ELR (cell line): ENCODE data around the gene HBQ1.
A peak's percentile ranks its signal among the peaks of the same experiment; 100 is the strongest.
"Not testable (repeated sequence)": the region's sequence is repeated elsewhere in the genome, so short reads cannot be mapped to it uniquely, and the experiment has no call there.

Experiments
- DNase-seq: peaks from one replicate; pipeline ENCODE4 v3.0.0-alpha.2; 2015; ENCODE audit warnings: low read depth

The HBQ1 gene

DNA sequence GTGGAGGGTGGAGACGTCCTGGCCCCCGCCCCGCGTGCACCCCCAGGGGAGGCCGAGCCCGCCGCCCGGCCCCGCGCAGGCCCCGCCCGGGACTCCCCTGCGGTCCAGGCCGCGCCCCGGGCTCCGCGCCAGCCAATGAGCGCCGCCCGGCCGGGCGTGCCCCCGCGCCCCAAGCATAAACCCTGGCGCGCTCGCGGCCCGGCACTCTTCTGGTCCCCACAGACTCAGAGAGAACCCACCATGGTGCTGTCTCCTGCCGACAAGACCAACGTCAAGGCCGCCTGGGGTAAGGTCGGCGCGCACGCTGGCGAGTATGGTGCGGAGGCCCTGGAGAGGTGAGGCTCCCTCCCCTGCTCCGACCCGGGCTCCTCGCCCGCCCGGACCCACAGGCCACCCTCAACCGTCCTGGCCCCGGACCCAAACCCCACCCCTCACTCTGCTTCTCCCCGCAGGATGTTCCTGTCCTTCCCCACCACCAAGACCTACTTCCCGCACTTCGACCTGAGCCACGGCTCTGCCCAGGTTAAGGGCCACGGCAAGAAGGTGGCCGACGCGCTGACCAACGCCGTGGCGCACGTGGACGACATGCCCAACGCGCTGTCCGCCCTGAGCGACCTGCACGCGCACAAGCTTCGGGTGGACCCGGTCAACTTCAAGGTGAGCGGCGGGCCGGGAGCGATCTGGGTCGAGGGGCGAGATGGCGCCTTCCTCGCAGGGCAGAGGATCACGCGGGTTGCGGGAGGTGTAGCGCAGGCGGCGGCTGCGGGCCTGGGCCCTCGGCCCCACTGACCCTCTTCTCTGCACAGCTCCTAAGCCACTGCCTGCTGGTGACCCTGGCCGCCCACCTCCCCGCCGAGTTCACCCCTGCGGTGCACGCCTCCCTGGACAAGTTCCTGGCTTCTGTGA lies 3.5 kb upstream of the HBQ1 start, which contains the start of gene HBA1:
TSS of gene HBA1 (plus strand) at position 204 of the 906 bp plus-strand sequence. CDS start at position 241, 37 bp downstream.
- DNase-seq, result not testable (repeated sequence)

DNA sequence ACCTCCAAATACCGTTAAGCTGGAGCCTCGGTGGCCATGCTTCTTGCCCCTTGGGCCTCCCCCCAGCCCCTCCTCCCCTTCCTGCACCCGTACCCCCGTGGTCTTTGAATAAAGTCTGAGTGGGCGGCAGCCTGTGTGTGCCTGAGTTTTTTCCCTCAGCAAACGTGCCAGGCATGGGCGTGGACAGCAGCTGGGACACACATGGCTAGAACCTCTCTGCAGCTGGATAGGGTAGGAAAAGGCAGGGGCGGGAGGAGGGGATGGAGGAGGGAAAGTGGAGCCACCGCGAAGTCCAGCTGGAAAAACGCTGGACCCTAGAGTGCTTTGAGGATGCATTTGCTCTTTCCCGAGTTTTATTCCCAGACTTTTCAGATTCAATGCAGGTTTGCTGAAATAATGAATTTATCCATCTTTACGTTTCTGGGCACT lies 2.9 kb upstream of the HBQ1 start:
- DNase-seq, result no peak

DNA sequence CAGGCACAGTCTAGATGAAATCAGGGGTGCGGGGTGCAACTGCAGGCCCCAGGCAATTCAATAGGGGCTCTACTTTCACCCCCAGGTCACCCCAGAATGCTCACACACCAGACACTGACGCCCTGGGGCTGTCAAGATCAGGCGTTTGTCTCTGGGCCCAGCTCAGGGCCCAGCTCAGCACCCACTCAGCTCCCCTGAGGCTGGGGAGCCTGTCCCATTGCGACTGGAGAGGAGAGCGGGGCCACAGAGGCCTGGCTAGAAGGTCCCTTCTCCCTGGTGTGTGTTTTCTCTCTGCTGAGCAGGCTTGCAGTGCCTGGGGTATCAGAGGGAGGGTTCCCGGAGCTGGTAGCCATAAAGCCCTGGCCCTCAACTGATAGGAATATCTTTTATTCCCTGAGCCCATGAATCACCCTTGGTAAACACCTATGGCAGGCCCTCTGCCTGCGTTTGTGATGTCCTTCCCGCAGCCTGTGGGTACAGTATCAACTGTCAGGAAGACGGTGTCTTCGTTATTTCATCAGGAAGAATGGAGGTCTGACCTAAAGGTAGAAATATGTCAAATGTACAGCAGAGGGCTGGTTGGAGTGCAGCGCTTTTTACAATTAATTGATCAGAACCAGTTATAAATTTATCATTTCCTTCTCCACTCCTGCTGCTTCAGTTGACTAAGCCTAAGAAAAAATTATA lies 2.1 kb upstream of the HBQ1 start:
- no peak for DNase-seq

DNA sequence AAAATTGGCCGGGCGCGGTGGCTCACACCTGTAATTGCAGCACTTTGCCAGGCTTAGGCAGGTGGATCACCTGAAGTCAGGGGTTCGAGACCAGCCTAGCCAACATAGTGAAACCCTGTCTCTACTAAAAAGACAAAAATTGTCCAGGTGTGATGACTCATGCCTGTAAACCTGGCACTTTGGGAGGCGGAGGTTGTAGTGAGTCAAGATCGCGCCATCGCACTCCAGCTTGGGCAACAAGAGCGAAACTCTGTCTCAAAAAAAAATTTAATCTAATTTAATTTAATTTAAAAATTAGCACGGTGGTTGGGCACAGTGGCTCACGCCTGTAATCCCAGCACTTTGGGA lies 1.6 kb upstream of the HBQ1 start:
- no peak for DNase-seq

DNA sequence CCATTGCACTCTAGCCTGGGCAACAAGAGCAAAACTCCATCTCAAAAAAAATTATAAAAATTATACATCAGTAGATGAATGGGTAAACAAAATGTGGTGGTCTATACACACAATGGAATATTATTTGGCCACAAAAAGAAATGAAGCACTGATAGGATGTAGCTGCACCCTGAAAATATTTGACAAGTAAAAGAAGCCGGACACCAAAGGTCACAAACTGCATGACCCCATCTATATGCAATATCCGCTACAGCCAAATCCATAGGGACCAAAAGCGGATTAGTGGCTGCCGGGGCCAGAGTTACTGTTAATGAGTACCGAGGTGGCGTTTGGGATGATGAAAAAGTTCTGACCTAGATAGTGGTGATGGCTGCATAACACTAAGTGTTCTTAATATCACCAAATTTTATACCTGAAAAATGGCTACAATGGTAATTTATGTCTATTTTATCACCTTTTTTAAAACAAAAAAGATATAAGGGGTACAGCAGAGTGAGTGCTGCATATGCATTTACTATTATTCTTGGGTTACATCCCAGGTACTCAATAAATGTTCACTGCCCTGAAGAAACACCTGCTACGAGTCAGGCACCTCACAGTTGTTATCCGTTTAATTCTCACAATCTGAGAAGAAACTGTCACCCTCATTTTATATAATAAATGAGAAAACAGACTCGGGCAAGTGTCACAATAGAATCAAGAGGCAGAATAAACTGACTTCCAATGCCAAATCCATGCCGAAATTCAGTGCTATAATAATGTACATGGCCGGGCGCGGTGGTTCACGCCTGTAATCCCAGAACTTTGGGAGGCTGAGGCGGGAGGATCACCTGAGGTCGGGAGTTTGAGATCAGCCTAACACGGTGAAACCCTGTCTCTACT lies 807 bp upstream of the HBQ1 start:
- DNase-seq, result no peak

DNA sequence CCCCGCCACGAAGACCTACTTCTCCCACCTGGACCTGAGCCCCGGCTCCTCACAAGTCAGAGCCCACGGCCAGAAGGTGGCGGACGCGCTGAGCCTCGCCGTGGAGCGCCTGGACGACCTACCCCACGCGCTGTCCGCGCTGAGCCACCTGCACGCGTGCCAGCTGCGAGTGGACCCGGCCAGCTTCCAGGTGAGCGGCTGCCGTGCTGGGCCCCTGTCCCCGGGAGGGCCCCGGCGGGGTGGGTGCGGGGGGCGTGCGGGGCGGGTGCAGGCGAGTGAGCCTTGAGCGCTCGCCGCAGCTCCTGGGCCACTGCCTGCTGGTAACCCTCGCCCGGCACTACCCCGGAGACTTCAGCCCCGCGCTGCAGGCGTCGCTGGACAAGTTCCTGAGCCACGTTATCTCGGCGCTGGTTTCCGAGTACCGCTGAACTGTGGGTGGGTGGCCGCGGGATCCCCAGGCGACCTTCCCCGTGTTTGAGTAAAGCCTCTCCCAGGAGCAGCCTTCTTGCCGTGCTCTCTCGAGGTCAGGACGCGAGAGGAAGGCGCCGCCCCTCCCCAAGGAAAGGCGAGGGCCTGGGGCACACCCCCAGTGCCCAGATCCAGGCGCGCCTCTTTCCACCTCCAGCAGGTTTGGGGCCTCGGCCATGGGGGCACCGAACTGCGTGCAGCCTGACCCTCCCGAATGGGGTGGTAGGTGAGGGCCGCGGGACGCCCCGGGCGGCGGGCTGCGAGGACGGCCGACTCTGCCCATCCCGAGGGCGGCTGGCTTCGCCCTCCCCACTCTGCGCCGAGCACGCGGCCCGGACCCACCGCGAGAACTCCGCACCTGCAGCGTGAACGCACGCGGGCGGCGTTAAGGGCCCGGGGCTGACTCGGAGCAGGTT lies 664 bp downstream of the HBQ1 start:
- DNase-seq, result peak; percentile 69

DNA sequence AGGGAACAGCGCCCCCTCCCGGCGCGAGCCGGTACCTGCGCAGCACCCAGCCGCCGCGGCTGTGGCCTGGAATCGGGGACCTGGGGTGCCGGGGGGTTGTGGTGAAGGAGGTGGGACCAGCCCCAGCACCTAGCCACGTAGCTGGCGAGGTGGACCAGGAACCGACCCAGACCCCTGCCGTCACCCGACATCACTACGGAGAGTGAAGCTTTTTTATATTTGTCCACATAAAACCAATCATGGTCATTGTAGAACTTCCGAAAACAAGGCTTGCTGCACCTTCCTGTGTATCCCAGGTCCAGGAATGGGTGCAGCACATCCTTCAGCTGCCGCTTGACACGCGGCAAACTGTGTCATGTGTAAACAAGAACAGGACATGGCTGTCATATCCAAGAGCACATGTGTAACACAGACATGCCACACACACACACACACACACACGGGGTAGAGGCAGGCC lies 1.3 kb downstream of the HBQ1 start:
- DNase-seq, result no peak

DNA sequence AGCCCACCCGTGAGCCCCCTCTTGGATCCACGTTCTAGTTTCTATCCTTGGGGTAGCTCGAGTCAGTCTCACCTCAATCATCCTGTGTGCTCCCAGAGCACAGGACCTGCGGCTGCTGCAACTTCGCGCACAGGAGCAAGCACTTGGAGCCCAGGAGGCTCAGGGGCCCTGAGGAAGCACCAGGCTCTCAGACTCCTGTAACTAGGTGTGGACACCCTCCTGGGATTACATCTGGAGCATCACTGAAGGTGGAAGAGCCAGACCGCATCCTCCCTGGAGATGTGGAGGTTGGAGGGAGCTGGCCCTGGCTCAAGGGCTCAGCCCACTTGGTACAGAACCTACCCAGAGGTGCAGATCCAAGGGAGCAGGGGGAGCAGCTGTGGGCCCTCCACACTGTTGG lies 2.7 kb downstream of the HBQ1 start:
- DNase-seq, result no peak

DNA sequence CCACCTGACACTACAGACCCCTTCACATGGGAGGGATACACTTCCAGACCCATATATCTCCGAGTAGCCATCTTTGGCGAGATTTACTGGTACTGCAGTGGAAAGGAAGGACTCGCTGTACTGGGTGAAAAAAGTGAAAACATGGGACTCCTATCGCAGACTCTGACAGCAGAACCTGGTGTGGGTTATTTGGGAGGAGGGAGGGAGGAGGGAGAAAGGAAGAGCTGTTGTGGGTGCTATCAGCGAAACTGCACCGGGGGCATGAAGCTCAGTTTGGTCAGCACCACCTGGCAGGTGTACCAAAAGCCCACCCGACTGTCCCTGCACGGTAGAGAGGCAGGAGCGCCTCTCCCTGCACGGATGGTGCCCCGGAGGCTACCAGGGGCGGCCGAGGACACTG lies 5.0 kb downstream of the HBQ1 start:
- no peak for DNase-seq

DNA sequence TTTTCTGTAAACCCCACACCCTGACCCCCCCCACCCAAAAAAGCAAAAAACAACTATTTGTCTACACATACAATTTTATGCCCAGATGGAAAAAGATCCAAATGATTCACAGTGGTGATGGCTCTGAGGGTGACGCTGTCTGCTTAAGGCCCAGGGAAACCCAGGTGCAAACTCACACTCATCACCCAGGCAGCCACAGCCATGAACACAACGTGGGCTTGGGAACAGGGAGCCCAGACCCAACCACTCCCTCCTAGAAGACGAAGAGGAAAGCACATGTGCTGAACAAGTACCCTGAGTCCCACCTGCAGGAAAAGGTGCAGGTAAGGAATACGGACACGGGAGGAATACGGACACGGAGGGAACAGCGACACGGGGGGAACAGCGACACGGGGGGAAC lies 5.4 kb downstream of the HBQ1 start:
- DNase-seq, result no peak

DNA sequence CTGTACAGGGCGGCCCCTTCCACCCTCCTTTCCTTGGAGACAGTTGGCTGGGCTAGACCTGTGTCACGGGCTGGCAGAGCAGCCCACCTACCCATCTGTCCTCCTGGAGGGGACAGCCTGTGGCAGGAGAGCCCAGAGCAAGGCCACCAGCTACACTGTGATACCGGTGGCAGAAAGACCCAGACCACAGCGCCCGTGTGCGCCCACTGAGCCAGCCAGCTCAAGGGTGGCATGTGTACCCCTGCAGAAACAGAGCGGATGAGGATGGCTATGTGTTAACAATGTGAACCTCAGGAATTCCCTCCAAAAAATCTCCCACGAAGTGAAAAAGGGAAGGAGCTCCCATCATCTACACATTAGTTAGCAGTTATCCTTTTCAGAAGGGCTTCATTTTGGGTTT lies 7.1 kb downstream of the HBQ1 start:
- DNase-seq, result no peak

DNA sequence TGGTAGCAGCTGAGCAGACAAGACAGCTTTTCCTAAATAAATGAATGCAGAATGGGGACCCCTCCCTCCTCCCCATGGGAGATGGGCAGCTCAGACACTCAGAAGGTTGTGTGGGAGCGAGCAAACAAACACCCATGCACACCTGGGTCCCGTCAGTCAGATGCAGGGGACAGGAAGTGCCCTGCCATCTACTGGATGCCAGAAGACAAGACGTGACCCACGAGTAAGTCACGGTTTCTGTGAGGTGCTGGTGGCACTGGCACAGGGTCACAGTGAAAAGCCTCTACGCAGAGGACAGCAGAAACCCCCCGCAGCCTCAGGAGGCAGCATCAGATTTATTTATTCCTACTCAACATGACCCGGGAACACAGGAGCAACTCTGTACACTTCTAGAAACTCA lies 8.4 kb downstream of the HBQ1 start:
- no peak for DNase-seq

DNA sequence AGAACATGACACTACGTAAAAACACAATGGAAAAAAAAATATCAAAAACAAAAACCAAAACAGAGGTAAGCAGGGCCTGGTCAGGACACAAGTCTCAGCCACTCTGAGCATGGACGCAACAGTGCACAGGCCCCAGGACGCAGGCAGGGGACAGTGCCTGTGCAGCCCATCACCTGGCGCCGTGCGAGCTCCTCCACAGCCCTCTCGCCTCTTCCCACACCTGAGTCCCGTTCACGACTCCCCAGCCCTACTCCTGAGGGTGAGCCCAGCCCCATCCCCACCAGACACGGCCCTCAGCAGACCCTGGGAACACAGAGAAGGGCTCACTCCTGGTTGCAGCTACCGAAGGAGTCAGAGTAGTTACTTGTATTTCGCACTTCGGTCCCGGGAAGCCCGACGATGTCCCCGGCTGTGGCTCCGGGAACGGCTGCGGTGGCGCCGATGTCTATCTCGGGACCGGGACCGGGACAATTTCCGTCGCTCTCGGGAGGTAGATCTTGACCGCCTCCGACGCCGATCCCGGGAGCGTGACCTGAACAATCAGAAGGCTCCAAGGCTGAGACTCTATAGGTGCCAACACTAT lies 9.4 kb downstream of the HBQ1 start:
- no peak for DNase-seq

DNA sequence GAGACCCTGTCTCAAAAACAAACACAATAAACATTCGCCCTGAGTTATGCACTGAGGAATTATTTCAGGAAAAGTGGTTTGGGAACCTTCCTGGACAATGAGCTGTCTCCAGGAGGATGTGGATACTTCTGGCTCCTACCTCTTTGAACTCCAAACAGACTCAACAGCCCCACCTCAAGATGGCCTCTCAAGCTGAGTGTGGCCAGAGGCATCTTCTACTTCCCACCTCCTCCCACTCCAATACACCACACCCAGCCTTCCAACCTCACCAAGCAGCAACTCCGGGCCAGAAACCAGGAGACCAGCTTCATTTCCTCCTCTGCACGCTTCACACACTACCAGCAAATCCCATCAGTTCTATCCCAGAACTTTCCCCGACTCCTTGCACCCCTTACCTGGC lies 11.6 kb downstream of the HBQ1 start:
- no peak for DNase-seq

DNA sequence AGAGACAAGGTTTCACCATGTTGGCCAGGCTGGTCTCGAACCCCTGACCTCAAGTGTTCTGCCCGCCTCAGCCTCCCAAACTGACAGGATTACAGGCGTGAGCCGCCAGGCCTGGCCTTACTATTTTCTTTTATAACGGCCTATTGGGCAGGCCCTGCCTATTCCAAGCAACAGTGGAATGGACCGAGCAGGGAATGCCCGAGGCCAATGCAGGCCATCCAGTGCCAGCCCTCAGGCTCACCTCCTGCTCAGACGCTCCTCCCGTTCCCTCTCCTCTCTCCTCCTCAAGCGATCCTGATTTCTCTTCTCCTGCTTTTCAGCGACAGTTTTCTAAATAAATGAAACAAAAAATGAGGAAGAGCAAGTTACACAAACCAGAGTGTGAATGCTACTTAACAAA lies 12.4 kb downstream of the HBQ1 start:
- no peak for DNase-seq

DNA sequence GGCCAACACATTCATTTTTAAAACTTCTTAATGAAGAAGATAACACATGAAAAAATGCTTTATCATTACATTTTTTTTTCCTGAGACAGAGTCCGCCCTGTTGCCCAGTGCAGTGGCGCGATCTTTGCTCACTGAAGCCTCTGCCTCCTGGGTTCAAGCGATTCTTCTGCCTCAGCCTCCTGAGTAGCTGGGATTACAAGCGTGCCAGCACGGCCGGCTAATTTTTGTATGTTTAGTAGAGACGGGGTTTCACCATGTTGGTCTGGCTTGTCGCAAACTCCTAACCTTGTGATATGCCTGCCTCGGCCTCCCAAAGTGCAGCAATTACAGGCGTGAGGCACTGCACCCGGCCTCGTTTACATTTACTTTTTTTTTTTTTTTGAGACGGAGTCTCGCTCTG lies 13.2 kb downstream of the HBQ1 start:
- no peak for DNase-seq

DNA sequence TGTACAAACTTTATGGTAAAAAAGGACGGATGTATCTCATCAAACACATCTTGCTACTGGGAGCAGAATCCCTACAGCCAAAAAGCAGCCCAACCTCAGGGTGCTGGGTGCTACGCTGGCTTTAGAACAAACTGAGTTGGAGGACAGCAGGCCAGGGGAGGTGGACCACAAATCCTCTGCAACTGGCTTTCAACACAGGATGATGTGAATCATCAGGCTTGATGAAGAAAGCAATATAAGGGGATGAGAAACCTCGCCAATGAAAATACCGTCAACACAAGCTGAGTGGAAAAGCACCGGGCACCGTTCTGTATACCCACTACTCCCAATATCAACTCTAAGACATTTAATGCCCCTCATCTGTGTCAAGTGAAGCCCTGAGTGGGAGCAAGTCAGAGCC lies 14.3 kb downstream of the HBQ1 start:
- DNase-seq, result no peak

DNA sequence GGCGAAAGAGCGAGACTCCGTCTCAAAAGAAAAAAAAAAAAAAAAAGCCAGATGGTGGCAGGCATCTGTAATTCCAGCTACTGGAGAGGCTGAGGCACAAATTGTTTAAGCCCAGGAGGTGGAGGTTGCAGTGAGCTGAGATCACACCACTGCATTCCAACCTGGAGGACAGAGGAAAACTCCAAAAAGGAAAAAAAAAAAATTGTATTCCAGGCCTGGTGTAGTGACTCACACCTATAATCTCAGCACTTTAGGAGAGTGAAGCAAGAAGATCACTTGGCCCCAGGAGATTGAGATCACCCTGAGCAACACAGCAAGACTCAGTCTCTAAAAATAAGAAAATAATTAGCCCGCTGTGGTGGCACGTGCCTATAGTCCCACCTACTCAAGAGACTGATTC lies 20.1 kb downstream of the HBQ1 start:
- DNase-seq, result peak; percentile 73

DNA sequence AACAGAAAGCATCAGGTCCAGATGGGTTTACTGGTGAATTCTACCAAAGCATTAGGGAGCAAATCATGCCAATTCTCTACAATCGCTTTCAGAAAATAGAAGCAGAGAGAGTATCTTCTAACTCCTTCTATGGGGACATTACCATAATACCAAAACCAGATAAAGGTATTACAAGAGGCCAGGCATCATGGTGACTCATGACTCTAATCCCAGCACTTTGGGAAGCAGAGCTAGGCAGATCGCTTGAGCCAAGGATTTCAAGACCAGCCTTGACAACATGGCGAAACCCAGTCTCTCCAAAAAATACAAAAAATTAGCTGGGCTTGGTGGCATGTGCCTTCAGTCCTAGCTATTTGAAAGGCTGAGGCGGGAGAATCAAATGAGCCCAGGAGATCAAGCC lies 23.0 kb downstream of the HBQ1 start:
- DNase-seq, result no peak

DNA sequence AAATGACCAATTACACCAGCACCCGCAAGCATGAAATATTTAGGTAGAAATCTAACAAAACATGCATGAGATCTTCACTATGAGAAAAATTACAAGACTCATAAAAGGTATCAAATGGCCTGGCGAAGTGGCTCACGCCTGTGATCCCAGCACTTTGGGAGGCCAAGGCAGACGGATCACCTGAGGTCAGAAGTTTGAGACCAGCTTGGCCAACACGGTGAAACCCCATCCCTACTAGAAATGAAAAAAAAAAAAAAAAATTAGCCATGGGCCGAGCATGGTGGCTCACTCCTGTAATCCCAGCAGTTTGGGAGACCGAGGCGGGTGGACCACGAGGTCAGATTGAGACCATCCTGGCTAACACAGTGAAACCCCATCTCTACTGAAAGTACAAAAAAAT lies 23.8 kb downstream of the HBQ1 start:
- not testable (repeated sequence) for DNase-seq

DNA sequence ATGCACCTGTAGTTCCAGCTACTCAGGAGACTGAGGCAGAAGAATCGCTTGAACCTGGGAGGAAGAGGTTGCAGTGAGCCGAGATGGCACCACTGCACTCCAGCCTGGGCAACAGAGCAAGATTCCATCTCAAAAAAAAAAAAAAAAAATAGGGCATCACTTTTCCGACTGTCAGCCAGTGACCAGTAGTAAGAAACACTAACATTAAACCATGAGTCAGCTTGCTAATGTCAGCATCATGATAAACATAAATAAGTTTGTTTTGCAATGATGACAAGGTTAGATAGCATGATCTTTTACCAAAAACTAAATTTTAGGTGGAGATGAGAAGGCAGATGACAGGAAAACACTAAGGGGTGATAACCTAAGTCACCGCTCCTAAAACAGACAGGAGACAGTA lies 29.1 kb downstream of the HBQ1 start:
- not testable (repeated sequence) for DNase-seq
